Skeletal muscle satellite cell (primary cell): Measurements from ENCODE around the gene FFAR1.

Source experiments
- H3K27me3 ChIP-seq: 2 replicates; pipeline ENCODE4 v1.7.0; 2013; ENCODE audit warnings: low read length; ENCODE audit not compliant: control insufficient read depth, insufficient read depth
- H3K36me3 ChIP-seq: 2 replicates; pipeline ENCODE4 v1.7.0; 2013; ENCODE audit warnings: mild to moderate bottlenecking, control low read depth, low read length; ENCODE audit not compliant: insufficient read depth
- H3K4me1 ChIP-seq: 2 replicates; pipeline ENCODE4 v1.7.0; 2013; ENCODE audit warnings: low read length; ENCODE audit not compliant: control insufficient read depth, insufficient read depth
- H3K4me2 ChIP-seq: 2 replicates; pipeline ENCODE4 v1.7.0; 2013; ENCODE audit warnings: mild to moderate bottlenecking, low read length
- H3K4me3 ChIP-seq: 2 replicates; pipeline ENCODE4 v1.7.0; 2013; ENCODE audit warnings: low read length
- H3K9ac ChIP-seq: 2 replicates; pipeline ENCODE4 v1.7.0; 2013; ENCODE audit warnings: mild to moderate bottlenecking, low read depth, low read length, moderate library complexity
- H3K9me3 ChIP-seq: replicated peaks from 2 replicates; pipeline ENCODE4 v1.7.0; 2013; ENCODE audit warnings: mild to moderate bottlenecking, control low read depth, low read length

FFAR1 gene

GRCh38 chr19:35381318-35381717, 33.6 kb downstream of the FFAR1 start:
- Histone ChIP-seq H3K9ac (no peak overlapping the region), H3K4me1 (no peaks in the 10 kb centered on the region), H3K4me2 (no peak overlapping the region), H3K27me3 (no peaks in the 10 kb centered on the region), H3K9me3 (no peaks in the 10 kb centered on the region), H3K36me3 (no peaks in the 10 kb centered on the region), H3K4me3 (no peak overlapping the region)

DNA sequence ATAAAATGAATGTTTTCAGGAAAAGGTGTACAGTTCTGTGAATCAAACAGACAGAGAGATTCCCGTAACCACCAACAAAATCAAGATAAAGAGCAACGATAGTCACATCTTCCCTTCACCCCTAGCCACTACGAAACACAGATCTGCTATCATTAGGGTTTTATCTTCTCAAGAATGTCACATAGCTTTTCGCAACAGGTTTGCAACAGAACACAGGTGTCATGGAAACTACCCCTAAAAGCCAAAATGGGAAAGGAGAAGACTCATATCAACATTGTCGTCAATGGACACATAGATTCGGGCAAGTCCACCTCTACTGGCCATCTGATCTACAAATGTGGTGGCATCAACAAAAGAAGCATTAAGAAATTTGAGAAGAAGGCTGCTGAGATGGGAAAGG, 34.2 kb downstream of the FFAR1 start:
- Histone ChIP-seq H3K36me3 (no peaks in the 10 kb centered on the region), H3K9me3 (no peaks in the 10 kb centered on the region), H3K4me1 (no peaks in the 10 kb centered on the region), H3K4me3 (no peak overlapping the region), H3K27me3 (no peaks in the 10 kb centered on the region), H3K4me2 (no peak overlapping the region), H3K9ac (no peak overlapping the region)

DNA sequence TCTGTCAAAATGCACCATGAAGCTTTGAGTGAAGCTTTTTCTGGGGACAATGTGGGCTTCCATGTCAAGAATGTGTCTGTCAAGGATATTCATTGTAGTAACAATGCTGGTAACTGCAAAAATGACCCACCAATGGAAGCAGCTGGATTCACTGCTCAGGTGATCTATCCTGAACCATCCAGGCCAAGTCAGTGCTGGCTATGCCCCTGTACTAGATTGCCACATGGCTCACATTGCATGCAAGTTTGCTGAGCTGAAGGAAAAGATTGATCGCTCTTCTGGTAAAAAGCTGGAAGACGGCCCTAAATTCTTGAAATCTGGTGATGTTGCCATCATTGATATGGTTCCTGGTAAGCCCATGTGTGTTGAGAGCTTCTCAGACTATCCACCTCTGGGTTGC, 35.8 kb downstream of the FFAR1 start:
- no peak overlapping the region for H3K4me2 ChIP-seq
- H3K4me1 ChIP-seq, result no peaks in the 10 kb centered on the region
- H3K9me3 ChIP-seq, result no peaks in the 10 kb centered on the region
- no peaks in the 10 kb centered on the region for H3K27me3 ChIP-seq
- no peak overlapping the region for H3K4me3 ChIP-seq
- H3K36me3 ChIP-seq, result no peaks in the 10 kb centered on the region
- no peak overlapping the region for H3K9ac ChIP-seq

GRCh38 chr19:35388277-35389054, 40.8 kb downstream of the FFAR1 start:
- Histone ChIP-seq H3K4me3 (no peak overlapping the region), H3K4me1 (no peaks in the 10 kb centered on the region), H3K36me3 (no peaks in the 10 kb centered on the region), H3K9ac (no peak overlapping the region), H3K4me2 (no peak overlapping the region), H3K9me3 (no peaks in the 10 kb centered on the region), H3K27me3 (no peaks in the 10 kb centered on the region)

GRCh38 chr19:35389192-35389861, 41.6 kb downstream of the FFAR1 start:
- H3K4me2 ChIP-seq, result no peak overlapping the region
- H3K4me1 ChIP-seq, result no peaks in the 10 kb centered on the region
- H3K9ac ChIP-seq, result no peak overlapping the region
- no peaks in the 10 kb centered on the region for H3K27me3 ChIP-seq
- H3K36me3 ChIP-seq, result no peaks in the 10 kb centered on the region
- no peak overlapping the region for H3K4me3 ChIP-seq
- no peaks in the 10 kb centered on the region for H3K9me3 ChIP-seq

DNA sequence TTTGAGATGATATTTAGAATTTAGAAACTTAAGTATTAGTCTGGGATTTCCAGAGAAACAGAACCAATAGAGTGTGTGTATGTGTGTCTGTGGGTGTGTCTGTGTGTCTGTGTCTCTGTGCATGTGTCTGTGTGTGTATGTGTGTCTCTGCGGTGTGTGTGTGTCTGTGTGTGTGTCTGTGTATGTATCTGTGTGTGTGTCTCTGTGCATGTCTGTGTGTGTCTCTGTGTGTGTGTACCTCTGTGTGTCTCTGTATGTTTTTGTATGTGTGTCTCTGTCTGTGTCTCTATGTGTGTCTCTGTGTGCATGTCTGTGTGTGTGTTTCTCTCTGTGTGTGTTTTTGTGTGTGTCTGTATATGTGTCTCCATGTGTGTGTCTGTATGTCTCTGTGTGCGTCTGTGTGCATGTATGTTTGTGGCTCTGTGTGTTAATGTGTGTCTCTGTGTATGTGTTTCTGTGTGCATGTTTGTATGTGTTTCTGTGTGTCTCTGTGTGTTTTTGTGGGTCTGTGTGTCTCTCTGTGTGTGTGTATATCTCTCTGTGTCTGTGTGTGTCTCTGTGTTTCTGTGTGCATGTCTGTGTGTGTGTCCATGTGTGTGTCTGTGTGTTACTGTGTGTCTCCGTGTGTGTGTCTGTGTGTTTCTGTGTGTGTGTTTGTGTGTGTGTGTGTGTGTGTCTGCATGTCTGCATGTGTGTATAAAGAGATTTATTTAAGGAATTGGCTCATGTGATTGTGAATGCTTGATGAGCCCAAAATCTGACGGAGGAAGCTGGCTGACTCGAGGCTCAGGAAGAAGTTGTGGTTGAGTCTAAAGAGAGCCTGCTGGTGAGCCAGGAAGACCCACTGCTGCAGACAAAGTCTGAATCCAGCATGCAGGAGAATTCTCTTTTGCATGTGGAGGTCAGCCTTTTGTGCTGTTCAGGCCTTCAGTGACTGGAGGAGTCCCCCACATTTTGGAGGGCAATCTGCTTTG, 45.3 kb downstream of the FFAR1 start:
- Histone ChIP-seq H3K36me3 (no peaks in the 10 kb centered on the region), H3K9me3 (no peaks in the 10 kb centered on the region), H3K9ac (no peak overlapping the region), H3K4me1 (no peaks in the 10 kb centered on the region), H3K27me3 (peaks cover 8% of the 10 kb centered on the region), H3K4me3 (no peak overlapping the region), H3K4me2 (no peak overlapping the region)

GRCh38 chr19:35395382-35396199, 47.9 kb downstream of the FFAR1 start:
- H3K4me2 ChIP-seq, result no peak overlapping the region
- H3K4me1 ChIP-seq, result no peaks in the 10 kb centered on the region
- H3K36me3 ChIP-seq, result no peaks in the 10 kb centered on the region
- H3K4me3 ChIP-seq, result no peak overlapping the region
- no peak overlapping the region for H3K9ac ChIP-seq
- peaks cover 10% of the 10 kb centered on the region for H3K27me3 ChIP-seq
- no peaks in the 10 kb centered on the region for H3K9me3 ChIP-seq

DNA sequence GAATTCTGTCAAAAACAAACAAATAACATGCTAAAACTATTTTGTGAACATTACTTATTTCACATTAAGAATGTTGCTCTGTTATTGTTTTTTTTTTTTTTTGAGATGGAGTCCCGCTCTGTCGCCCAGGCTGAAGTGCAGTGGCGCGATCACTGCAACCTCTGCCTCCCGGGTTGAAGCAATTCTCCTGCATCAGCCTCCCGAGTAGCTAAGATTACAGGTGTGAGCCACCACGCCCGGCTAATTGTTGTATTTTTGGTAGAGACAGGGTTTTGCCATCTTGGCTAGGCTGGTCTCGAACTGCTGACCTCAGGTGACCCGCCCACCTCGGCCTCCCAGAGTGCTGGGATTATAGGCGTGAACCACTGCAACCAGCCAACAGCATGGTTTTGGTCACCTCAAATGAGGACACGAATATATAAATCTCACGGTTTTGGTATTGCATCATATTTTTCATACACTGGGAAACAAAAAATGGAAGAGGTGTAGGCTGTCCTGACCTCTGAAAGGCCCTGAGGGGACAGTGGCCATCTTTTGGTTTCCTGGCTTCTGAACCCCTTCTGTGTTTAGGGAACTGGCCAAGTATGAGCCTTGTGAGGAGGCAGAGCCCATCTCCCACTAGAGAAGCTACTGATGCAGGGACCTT, 48.7 kb downstream of the FFAR1 start:
- Histone ChIP-seq H3K9me3 (no peaks in the 10 kb centered on the region), H3K4me2 (no peak overlapping the region), H3K4me1 (no peaks in the 10 kb centered on the region), H3K27me3 (peaks cover 10% of the 10 kb centered on the region), H3K4me3 (no peak overlapping the region), H3K36me3 (no peaks in the 10 kb centered on the region), H3K9ac (no peak overlapping the region)

GRCh38 chr19:35397064-35397463, 49.4 kb downstream of the FFAR1 start:
- Histone ChIP-seq H3K36me3 (no peaks in the 10 kb centered on the region), H3K4me3 (no peak overlapping the region), H3K9ac (no peak overlapping the region), H3K4me2 (no peak overlapping the region), H3K27me3 (peaks cover 10% of the 10 kb centered on the region), H3K4me1 (no peaks in the 10 kb centered on the region), H3K9me3 (no peaks in the 10 kb centered on the region)
